ENCODE measurements around the gene KCNJ6.

Gene KCNJ6

GRCh38 chr21:37869661-37870060 lies 46.6 kb downstream of the KCNJ6 start:
- TF ChIP-seq CTCF (IDR thresholded peaks at IDR 0.05; ENCODE audit: low read length, missing control alignments), result no peak
- no peak overlapping the region for H3K4me3 ChIP-seq (replicated peaks; ENCODE audit: low read depth, low read length)
- DNase-seq (ENCODE audit: low read depth), result no peak

GRCh38 chr21:37868446-37869295 lies 47.6 kb downstream of the KCNJ6 start:
- TF ChIP-seq CTCF (IDR thresholded peaks at IDR 0.05; ENCODE audit: low read length, missing control alignments), result no peak
- no peak for DNase-seq (ENCODE audit: low read depth)
- H3K4me3 ChIP-seq (replicated peaks; ENCODE audit: low read depth, low read length), result no peak overlapping the region

- TF ChIP-seq CTCF (IDR thresholded peaks at IDR 0.05; ENCODE audit: low read length, missing control alignments), result no peak
- H3K4me3 ChIP-seq (replicated peaks; ENCODE audit: low read depth, low read length), result no peak overlapping the region
- DNase-seq (ENCODE audit: low read depth), result no peak
These were observed 50.2 kb downstream of the KCNJ6 start for GRCh38 chr21:37866027-37866426.

GRCh38 chr21:37865156-37865555 lies 51.1 kb downstream of the KCNJ6 start:
- no peak overlapping the region for H3K4me3 ChIP-seq (replicated peaks; ENCODE audit: low read depth, low read length)
- no peak for TF ChIP-seq CTCF (IDR thresholded peaks at IDR 0.05; ENCODE audit: low read length, missing control alignments)
- no peak for DNase-seq (ENCODE audit: low read depth)

GRCh38 chr21:37863842-37864241 lies 52.4 kb downstream of the KCNJ6 start:
- H3K4me3 ChIP-seq (replicated peaks; ENCODE audit: low read depth, low read length), result no peak overlapping the region
- peak; percentile 62 for DNase-seq (ENCODE audit: low read depth)
- TF ChIP-seq CTCF (IDR thresholded peaks at IDR 0.05; ENCODE audit: low read length, missing control alignments), result no peak

GRCh38 chr21:37862536-37862935 lies 53.7 kb downstream of the KCNJ6 start:
- no peak for TF ChIP-seq CTCF (IDR thresholded peaks at IDR 0.05; ENCODE audit: low read length, missing control alignments)
- DNase-seq (ENCODE audit: low read depth), result peak; percentile 39
- H3K4me3 ChIP-seq (replicated peaks; ENCODE audit: low read depth, low read length), result no peak overlapping the region

GRCh38 chr21:37861561-37861960 lies 54.7 kb downstream of the KCNJ6 start:
- DNase-seq (ENCODE audit: low read depth), result no peak
- no peak for TF ChIP-seq CTCF (IDR thresholded peaks at IDR 0.05; ENCODE audit: low read length, missing control alignments)
- no peak overlapping the region for H3K4me3 ChIP-seq (replicated peaks; ENCODE audit: low read depth, low read length)
